Ishikawa (cell line): ENCODE measurements around the gene ORMDL3.
A peak's percentile ranks its signal among the peaks of the same experiment; 100 is the strongest.

Source experiments
- CEBPB ChIP-seq: IDR thresholded peaks from 2 replicates; pipeline ENCODE4 v1.6.1; 2012
- CREB1 ChIP-seq: IDR thresholded peaks from 2 replicates; pipeline ENCODE4 v1.6.1; 2012; ENCODE audit warnings: low read depth
- EGR1 ChIP-seq: IDR thresholded peaks from 2 replicates; pipeline ENCODE4 v1.6.1; 2012
- EP300 ChIP-seq: IDR thresholded peaks from 2 replicates; pipeline ENCODE4 v1.6.1; 2012; ENCODE audit warnings: borderline replicate concordance
- FOXM1 ChIP-seq: IDR thresholded peaks from 2 replicates; pipeline ENCODE4 v1.6.1; 2012; ENCODE audit warnings: low read depth, borderline replicate concordance
- NFIC ChIP-seq: IDR thresholded peaks from 2 replicates; pipeline ENCODE4 v1.6.1; 2012
- RAD21 ChIP-seq: IDR thresholded peaks from 2 replicates; pipeline ENCODE4 v1.6.1; 2012; ENCODE audit warnings: low read depth
- TAF1 ChIP-seq: IDR thresholded peaks from 2 replicates; pipeline ENCODE4 v1.6.1; 2012; ENCODE audit warnings: low read depth, mild to moderate bottlenecking
- TCF12 ChIP-seq: IDR thresholded peaks from 2 replicates; pipeline ENCODE4 v1.6.1; 2012; ENCODE audit warnings: low read depth
- TEAD4 ChIP-seq: IDR thresholded peaks from 2 replicates; pipeline ENCODE4 v1.6.1; 2012
- YY1 ChIP-seq: IDR thresholded peaks from 2 replicates; pipeline ENCODE4 v1.6.1; 2012; ENCODE audit warnings: low read depth
- ZBTB7A ChIP-seq: IDR thresholded peaks from 2 replicates; pipeline ENCODE4 v1.6.1; 2012; ENCODE audit warnings: low read depth
- TF ChIP-seq, protein P1 (sequence below): IDR thresholded peaks from 2 replicates; pipeline ENCODE4 v1.6.1; 2012; ENCODE audit warnings: low read depth, mild to moderate bottlenecking
- TF ChIP-seq, protein P2 (sequence below): IDR thresholded peaks from 2 replicates; pipeline ENCODE4 v1.6.1; 2012
- TF ChIP-seq, protein P3 (sequence below): IDR thresholded peaks from 2 replicates; pipeline ENCODE4 v1.6.1; 2012

ORMDL3 gene, protein sequence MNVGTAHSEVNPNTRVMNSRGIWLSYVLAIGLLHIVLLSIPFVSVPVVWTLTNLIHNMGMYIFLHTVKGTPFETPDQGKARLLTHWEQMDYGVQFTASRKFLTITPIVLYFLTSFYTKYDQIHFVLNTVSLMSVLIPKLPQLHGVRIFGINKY

DNA sequence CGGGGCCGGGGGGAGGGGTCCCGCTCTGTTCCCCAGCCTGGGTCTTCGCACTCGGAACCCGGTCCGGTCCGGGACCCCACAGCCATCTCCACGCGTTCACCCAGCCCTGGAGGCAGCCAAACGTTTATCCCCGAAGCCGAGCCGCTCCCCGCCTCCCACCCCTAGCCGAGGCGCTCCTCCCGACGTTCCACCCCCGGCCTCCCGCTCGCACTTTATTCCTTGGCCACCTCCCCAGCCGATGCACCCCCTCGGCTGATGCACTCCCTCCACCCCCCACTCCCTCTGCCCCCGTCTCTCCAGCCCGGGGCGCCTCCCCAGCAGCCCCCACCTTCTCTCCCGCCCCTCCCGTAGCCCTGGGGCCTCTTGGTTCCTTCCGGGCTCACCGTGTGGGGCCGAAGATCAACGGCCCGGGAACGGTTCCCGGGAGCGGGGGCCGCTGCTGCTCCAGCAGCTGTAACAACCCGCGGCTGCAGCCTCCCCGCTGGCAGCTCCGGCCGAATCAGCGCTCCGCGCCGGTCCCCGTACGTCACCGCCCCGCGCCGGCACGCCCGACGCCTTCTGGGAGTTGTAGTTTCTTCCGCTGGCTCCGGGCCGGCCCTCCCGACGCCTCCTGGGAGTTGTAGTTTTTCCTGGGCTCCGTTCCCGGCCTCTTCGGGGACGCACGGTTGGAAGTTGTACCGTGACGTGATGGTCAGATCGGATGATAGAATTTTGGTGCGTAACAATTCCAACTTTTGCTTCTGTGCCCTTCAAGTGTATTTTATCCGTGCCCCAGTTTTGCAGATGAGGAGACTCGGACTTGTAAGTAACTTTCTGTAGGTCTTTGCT, at the start of gene ORMDL3, which contains the start of gene LRRC3C:
ORMDL3 (minus strand) TSS at position 501 of the 828 bp plus-strand sequence. CDS start 3,398 bp downstream, outside the sequence.
LRRC3C (plus strand) TSS at position 632 of the 828 bp plus-strand sequence. CDS start 13,792 bp downstream, outside the sequence.
- no peak for TF ChIP-seq TEAD4
- peak; percentile 79 for TF ChIP-seq TCF12
- TF ChIP-seq, protein P1, sequence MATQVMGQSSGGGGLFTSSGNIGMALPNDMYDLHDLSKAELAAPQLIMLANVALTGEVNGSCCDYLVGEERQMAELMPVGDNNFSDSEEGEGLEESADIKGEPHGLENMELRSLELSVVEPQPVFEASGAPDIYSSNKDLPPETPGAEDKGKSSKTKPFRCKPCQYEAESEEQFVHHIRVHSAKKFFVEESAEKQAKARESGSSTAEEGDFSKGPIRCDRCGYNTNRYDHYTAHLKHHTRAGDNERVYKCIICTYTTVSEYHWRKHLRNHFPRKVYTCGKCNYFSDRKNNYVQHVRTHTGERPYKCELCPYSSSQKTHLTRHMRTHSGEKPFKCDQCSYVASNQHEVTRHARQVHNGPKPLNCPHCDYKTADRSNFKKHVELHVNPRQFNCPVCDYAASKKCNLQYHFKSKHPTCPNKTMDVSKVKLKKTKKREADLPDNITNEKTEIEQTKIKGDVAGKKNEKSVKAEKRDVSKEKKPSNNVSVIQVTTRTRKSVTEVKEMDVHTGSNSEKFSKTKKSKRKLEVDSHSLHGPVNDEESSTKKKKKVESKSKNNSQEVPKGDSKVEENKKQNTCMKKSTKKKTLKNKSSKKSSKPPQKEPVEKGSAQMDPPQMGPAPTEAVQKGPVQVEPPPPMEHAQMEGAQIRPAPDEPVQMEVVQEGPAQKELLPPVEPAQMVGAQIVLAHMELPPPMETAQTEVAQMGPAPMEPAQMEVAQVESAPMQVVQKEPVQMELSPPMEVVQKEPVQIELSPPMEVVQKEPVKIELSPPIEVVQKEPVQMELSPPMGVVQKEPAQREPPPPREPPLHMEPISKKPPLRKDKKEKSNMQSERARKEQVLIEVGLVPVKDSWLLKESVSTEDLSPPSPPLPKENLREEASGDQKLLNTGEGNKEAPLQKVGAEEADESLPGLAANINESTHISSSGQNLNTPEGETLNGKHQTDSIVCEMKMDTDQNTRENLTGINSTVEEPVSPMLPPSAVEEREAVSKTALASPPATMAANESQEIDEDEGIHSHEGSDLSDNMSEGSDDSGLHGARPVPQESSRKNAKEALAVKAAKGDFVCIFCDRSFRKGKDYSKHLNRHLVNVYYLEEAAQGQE, result no peak
- TF ChIP-seq EGR1, result no peak
- peak; percentile 75 for TF ChIP-seq NFIC
- peak; percentile 100 for TF ChIP-seq CREB1
- peak; percentile 45; the same call in 1 of the 2 replicates for TF ChIP-seq ZBTB7A
- TF ChIP-seq FOXM1, result no peak
- no peak for TF ChIP-seq RAD21
- TF ChIP-seq TAF1, result peak; percentile 61; the same call in 1 of the 2 replicates
- TF ChIP-seq EP300, result 0 out of 2 replicates have a peak, but pooled peaks have one; percentile 16
- peak; percentile 75 for TF ChIP-seq YY1
- TF ChIP-seq, protein P2, sequence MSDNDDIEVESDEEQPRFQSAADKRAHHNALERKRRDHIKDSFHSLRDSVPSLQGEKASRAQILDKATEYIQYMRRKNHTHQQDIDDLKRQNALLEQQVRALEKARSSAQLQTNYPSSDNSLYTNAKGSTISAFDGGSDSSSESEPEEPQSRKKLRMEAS, result peak; percentile 57
- TF ChIP-seq, protein P3, sequence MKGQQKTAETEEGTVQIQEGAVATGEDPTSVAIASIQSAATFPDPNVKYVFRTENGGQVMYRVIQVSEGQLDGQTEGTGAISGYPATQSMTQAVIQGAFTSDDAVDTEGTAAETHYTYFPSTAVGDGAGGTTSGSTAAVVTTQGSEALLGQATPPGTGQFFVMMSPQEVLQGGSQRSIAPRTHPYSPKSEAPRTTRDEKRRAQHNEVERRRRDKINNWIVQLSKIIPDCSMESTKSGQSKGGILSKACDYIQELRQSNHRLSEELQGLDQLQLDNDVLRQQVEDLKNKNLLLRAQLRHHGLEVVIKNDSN, result no peak
- TF ChIP-seq CEBPB, result no peak

DNA sequence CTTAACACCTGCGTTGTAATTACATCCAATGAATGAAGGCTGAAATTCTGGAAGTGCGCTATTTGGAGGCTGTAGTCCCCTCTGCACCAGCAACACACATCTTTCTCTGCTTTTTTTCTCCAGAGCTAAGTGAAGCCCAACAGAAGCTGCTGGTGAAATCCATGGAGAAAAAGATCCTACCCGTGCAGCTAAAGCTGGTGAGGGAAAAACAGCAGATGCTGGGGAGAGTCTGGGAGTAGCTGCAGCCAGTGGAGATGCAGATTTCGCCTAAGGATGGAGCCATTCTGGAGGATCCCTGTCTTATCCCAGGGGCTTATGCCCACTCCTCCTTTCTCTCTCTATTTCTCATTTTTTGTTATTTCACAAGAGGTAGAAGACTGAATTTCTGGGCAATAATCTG, 48.4 kb upstream of the ORMDL3 start:
- no peak for TF ChIP-seq TCF12
- no peak for TF ChIP-seq ZBTB7A
- TF ChIP-seq RAD21, result no peak
- no peak for TF ChIP-seq EGR1
- TF ChIP-seq TAF1, result no peak
- no peak for TF ChIP-seq EP300
- TF ChIP-seq NFIC, result no peak
- TF ChIP-seq, protein P3, result no peak
- TF ChIP-seq, protein P1, result no peak
- TF ChIP-seq TEAD4, result no peak
- TF ChIP-seq, protein P2, result no peak
- no peak for TF ChIP-seq CEBPB
- no peak for TF ChIP-seq YY1
- no peak for TF ChIP-seq FOXM1
- no peak for TF ChIP-seq CREB1

DNA sequence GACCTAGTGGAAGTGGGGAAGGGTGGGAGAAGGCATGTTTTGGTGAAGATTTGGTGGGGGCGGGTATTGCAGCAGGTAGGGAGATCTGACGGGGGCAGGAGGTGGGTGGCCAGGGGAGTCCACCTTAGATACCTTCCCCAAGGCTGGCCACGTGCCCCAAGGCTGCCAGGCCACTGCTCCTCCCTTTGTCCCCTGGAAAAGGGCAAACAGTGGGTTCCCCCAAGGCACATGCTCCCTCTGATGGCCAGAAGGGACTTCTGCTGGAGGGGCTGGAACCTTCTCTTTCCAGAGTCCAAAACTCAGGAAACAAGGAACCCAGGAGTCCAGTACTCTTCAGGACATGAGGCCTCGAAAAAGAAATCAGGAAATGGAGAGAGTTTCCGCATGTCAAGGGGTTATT, 47.0 kb upstream of the ORMDL3 start:
- TF ChIP-seq TEAD4 (no peak), RAD21 (0 out of 2 replicates have a peak, but pooled peaks have one; percentile 8)

DNA sequence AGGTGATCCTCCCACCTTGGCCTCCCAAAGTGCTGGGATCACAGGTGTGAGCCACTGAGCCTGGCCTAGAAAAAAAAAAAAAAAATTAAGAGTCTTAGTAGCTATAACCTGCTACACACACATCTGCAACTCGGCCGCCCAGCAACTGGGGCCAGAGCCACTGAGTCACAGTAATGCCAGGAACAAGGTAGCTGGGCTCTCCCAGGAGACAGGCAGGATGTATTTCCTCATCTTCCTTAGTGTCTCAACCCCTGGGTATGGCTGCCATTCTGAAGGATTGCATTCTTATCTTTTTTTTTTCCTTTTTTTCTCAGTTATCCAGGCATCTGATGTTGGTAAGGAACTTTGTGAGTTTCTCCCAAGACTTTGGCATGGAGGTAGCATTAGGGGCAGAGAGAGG, 46.1 kb upstream of the ORMDL3 start:
- TF ChIP-seq TCF12 (no peak), YY1 (no peak)
- TF ChIP-seq, protein P1, result no peak
- TF ChIP-seq, protein P3, result no peak
